Transverse colon (tissue), 4 donors: ENCODE measurements around the gene GTPBP1. TPM values are rescaled to one million over a fixed set of nuclear protein-coding genes. Genes with fewer than 3 reads are reported as not detected.

ENCODE experiments used
- DNase-seq: peaks from one replicate; pipeline ENCODE4 v3.0.0-alpha.2; 2019
- H3K27ac ChIP-seq, 4 donors: fragments of 200-600 bp; sonication (generic); 2 replicates each; pipeline ENCODE4 v1.5.1; 2016 to 2018; ENCODE audit warnings: inconsistent platforms in 4 of 4
- H3K27me3 ChIP-seq: fragments of 200-600 bp; sonication (generic); 2 replicates; pipeline ENCODE4 v1.5.1; 2017; ENCODE audit warnings: inconsistent platforms
- H3K36me3 ChIP-seq, 4 donors: fragments of 200-600 bp; sonication (generic); 2 replicates each; pipeline ENCODE4 v1.5.1; 2017 to 2019; ENCODE audit warnings: inconsistent platforms in 4 of 4
- H3K4me1 ChIP-seq, 4 donors: fragments of 200-600 bp; sonication (generic); 2 replicates each; pipeline ENCODE4 v1.5.1; 2017 to 2020; ENCODE audit warnings: inconsistent platforms in 4 of 4
- H3K4me3 ChIP-seq, 4 donors: fragments of 200-600 bp; sonication (generic); 1 replicate in 1 of 4; 2 replicates in 3 of 4; pipeline versions ENCODE4 v1.5.1 to v1.6.1; 2017 to 2019; ENCODE audit warnings: inconsistent platforms in 4 of 4
- H3K9me3 ChIP-seq, 2 donors: fragments of 200-600 bp; sonication (generic); 2 replicates each; pipeline ENCODE4 v1.5.1; 2017 to 2019; ENCODE audit warnings: inconsistent platforms in 2 of 2
- CTCF ChIP-seq, 5 experiments: fragments of 200-600 bp in 3 of 5; fragments of 450-650 bp in 2 of 5; sonication (generic) in 3 of 5; IDR thresholded peaks; 1 replicate in 2 of 5; 2 replicates in 3 of 5; pipeline ENCODE4 v1.5.1; 2016 to 2017; ENCODE audit warnings: antibody characterized with exemption in 5 of 5, inconsistent platforms in 3 of 5, mild to moderate bottlenecking in 2 of 5, moderate library complexity in 1 of 5
- EP300 ChIP-seq: sonication (generic); formaldehyde crosslinking; IDR thresholded peaks from one replicate; pipeline ENCODE4 v1.6.1; 2017; ENCODE audit warnings: antibody characterized with exemption, low read depth
- POLR2A ChIP-seq: fragments of 450-650 bp; IDR thresholded peaks from one replicate; pipeline ENCODE4 v1.6.1; 2016; ENCODE audit warnings: antibody characterized with exemption, mild to moderate bottlenecking, moderate library complexity
- POLR2AphosphoS5 ChIP-seq, 3 donors: sonication (generic); formaldehyde crosslinking; IDR thresholded peaks; one replicate each; pipeline ENCODE4 v1.6.1; 2016; ENCODE audit warnings: antibody characterized with exemption in 3 of 3
- WGBS, 2 donors: methylation state at CpG; one replicate each; pipeline ENCODE4 v1.1.5; 2018; ENCODE audit warnings: low coverage in 1 of 2; 5-methylcytosine and 5-hydroxymethylcytosine counted together
- in situ Hi-C, 4 donors: fragments of 200-750 bp; cut with MboI; loops; one replicate each; pipeline versions ENCODE4 v1.15.0 to v1.15.1; 2017; ENCODE audit warnings: low sequenced_read_pairs in 3 of 4, low pct_ligation_motif_present in 1 of 4, low pct_unique_long_range_greater_than_20kb in 1 of 4
- intact Hi-C: fragments of 100-400 bp; cut with DNase I; formaldehyde crosslinking; loops from one replicate; pipeline ENCODE4 v1.15.1; 2023; ENCODE audit warnings: low total_unique reads
- total RNA-seq, 4 donors: library from RNA; depleted of rRNA; stranded (reverse); fragments of >200 nt; gene quantifications; one replicate each; pipeline ENCODE4 v1.1.0, GENCODE V29; 2016

The GTPBP1 gene
- total RNA-seq, 4 donors from 2014 or later = 51.5 to 84.9 (median 77.6) TPM

- H3K36me3 ChIP-seq = peaks cover 0 to 5% (median under 1%) of the 10 kb centered on the region in 4 donors
- 55% methylated on average over 4 of the region's 4 CpGs; no CpG with 5 or more reads in 1 of the 2 donors for WGBS, 2 donors
- no peaks in the 10 kb centered on the region for H3K9me3 ChIP-seq
- in situ Hi-C loops = no loop called here
- H3K27ac ChIP-seq = no peak overlapping the region
- DNase-seq = no peak
- peaks cover 10 to 38% (median 30%) of the 10 kb centered on the region in 4 donors for H3K4me1 ChIP-seq
- intact Hi-C loops = no loop called here
- H3K4me3 ChIP-seq = no peak overlapping the region
- no peaks in the 10 kb centered on the region for H3K27me3 ChIP-seq
- TF ChIP-seq POLR2A (no peak), POLR2AphosphoS5 (IDR thresholded peaks at IDR 0.05) (no peak), EP300 (no peak), CTCF (IDR thresholded peaks at IDR 0.05) (no peak)
These were observed 51.7 kb downstream of the GTPBP1 start for GRCh38 chr22:38757464-38757757.

DNA sequence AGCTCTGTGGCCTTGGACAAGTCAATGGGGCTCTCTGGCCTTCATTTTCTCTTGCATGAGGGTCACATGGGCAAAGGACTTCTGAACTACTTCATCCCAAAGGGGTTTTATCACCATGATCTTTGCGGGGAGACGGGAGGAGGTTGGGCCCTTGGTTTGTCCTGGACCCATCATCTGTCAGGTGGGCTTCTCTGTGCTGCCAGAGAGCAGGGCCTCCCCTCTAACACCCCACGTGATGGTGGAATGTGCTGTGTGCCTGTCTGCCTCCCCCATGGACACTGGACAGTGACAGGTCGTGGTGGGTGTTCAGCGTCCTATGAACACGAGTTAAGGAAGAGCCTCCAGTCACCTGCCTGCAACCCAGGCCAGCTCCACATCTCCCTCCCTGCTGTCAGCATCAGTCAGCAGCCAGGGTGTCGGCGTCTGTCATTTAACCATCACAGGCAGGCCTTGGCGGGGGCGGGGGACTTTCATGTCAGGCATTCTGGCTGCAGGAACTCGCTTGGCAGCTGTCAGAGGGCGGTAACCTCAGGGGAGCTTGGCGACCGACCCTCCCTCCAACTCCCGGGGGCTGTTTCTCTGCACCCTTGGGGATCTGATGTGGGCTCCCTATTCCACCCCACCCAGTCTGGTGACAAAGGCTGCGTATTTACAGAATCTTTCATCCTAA, 52.7 kb downstream of the GTPBP1 start:
- WGBS, 2 donors = 80 to 90% methylated on average over 2 to 15 of the region's 16 CpGs
- intact Hi-C loops = no loop called here
- in situ Hi-C loops = no loop called here

GRCh38 chr22:38759005-38759404, 53.3 kb downstream of the GTPBP1 start:
- Histone ChIP-seq H3K27me3 (no peaks in the 10 kb centered on the region), H3K36me3 (no peaks in the 10 kb centered on the region), H3K4me1 (peaks cover 2 to 28% (median 20%) of the 10 kb centered on the region in 4 donors), H3K27ac (no peak overlapping the region), H3K4me3 (no peak overlapping the region), H3K9me3 (no peaks in the 10 kb centered on the region)
- WGBS, 2 donors = 84% methylated on average over 7 of the region's 7 CpGs; no CpG with 5 or more reads in 1 of the 2 donors
- no peak for TF ChIP-seq CTCF (IDR thresholded peaks at IDR 0.05)
- TF ChIP-seq EP300 = no peak
- no peak for TF ChIP-seq POLR2AphosphoS5 (IDR thresholded peaks at IDR 0.05)
- no peak for TF ChIP-seq POLR2A
- in situ Hi-C loops (no loop called here), intact Hi-C loops (no loop called here)
- DNase-seq = no peak

More for the DNA sequence above, 52.7 kb downstream of the GTPBP1 start:
- Histone ChIP-seq H3K9me3 (no peaks in the 10 kb centered on the region), H3K4me1 (peaks cover 8 to 34% (median 26%) of the 10 kb centered on the region in 4 donors), H3K27ac (no peak overlapping the region), H3K36me3 (no peaks in the 10 kb centered on the region), H3K27me3 (no peaks in the 10 kb centered on the region), H3K4me3 (no peak overlapping the region)
- no peak for DNase-seq
- TF ChIP-seq EP300 (no peak), POLR2A (no peak), POLR2AphosphoS5 (IDR thresholded peaks at IDR 0.05) (no peak), CTCF (IDR thresholded peaks at IDR 0.05) (no peak)

- TF ChIP-seq POLR2A (no peak), EP300 (no peak), POLR2AphosphoS5 (IDR thresholded peaks at IDR 0.05) (no peak), CTCF (IDR thresholded peaks at IDR 0.05) (no peak)
- no peak overlapping the region for H3K4me3 ChIP-seq
- in situ Hi-C loops = no loop called here
These were observed 54.9 kb downstream of the GTPBP1 start for GRCh38 chr22:38760477-38761201.

More at GRCh38 chr22:38760477-38761201, 54.9 kb downstream of the GTPBP1 start:
- Histone ChIP-seq H3K27ac (no peak overlapping the region), H3K9me3 (no peaks in the 10 kb centered on the region), H3K27me3 (no peaks in the 10 kb centered on the region), H3K4me1 (peaks cover 0 to 14% (median 13%) of the 10 kb centered on the region in 4 donors), H3K36me3 (no peaks in the 10 kb centered on the region)
- intact Hi-C loops = loop anchor here (10.0 kb wide), 1 partner anchor 104 kb away; no protein-coding TSS in a partner anchor
- no peak for DNase-seq
- 87 to 100% methylated on average over 2 to 11 of the region's 12 CpGs for WGBS, 2 donors
